HUES48 (cell line): ENCODE measurements around the gene MST1R.

Experiments
- H3K27ac ChIP-seq: one replicate; pipeline ENCODE4 v1.7.0; 2013; ENCODE audit warnings: low read depth, low read length, inconsistent platforms
- H3K27me3 ChIP-seq: 2 replicates; pipeline ENCODE4 v1.6.1; 2013; ENCODE audit warnings: mild to moderate bottlenecking, low read length; ENCODE audit not compliant: control insufficient read depth, insufficient read depth
- H3K36me3 ChIP-seq: 2 replicates; pipeline ENCODE4 v1.6.1; 2013; ENCODE audit warnings: low read length; ENCODE audit not compliant: control insufficient read depth, insufficient read depth
- H3K4me1 ChIP-seq: 2 replicates; pipeline ENCODE4 v1.6.1; 2013; ENCODE audit warnings: mild to moderate bottlenecking, low read length; ENCODE audit not compliant: control insufficient read depth, insufficient read depth
- H3K4me3 ChIP-seq: 2 replicates; pipeline ENCODE4 v1.5.1; 2013; ENCODE audit warnings: mild to moderate bottlenecking, low read depth, low read length
- H3K9ac ChIP-seq: 2 replicates; pipeline ENCODE4 v1.6.1; 2013; ENCODE audit warnings: mild to moderate bottlenecking, low read depth, low read length, moderate library complexity
- H3K9me3 ChIP-seq: 2 replicates; pipeline ENCODE4 v1.6.1; 2013; ENCODE audit warnings: low read length; ENCODE audit not compliant: control insufficient read depth, insufficient read depth

The MST1R gene

GRCh38 chr3:49864505-49864904 lies 39.2 kb downstream of the MST1R start:
- H3K9ac ChIP-seq: no peak overlapping the region
- H3K27me3 ChIP-seq: no peaks in the 10 kb centered on the region
- no peak overlapping the region for H3K4me3 ChIP-seq
- H3K9me3 ChIP-seq: no peaks in the 10 kb centered on the region
- peaks cover 18% of the 10 kb centered on the region for H3K4me1 ChIP-seq
- H3K36me3 ChIP-seq: peaks cover 18% of the 10 kb centered on the region
- H3K27ac ChIP-seq: no peak overlapping the region

GRCh38 chr3:49859576-49860305 lies 43.9 kb downstream of the MST1R start:
- H3K27me3 ChIP-seq: no peaks in the 10 kb centered on the region
- peaks cover 7% of the 10 kb centered on the region; the same call in 1 of the 2 replicates for H3K4me1 ChIP-seq
- H3K9ac ChIP-seq: no peak overlapping the region
- no peak overlapping the region for H3K4me3 ChIP-seq
- no peak overlapping the region for H3K27ac ChIP-seq
- H3K36me3 ChIP-seq: peaks cover 30% of the 10 kb centered on the region
- no peaks in the 10 kb centered on the region for H3K9me3 ChIP-seq

GRCh38 chr3:49856181-49857005 lies 47.3 kb downstream of the MST1R start, which contains the start of gene TRAIP:
TSS of gene TRAIP (minus strand) at chr3:49856564. CDS start at chr3:49856453, 111 bp downstream.
- peaks cover 4% of the 10 kb centered on the region; the same call in 1 of the 2 replicates for H3K4me1 ChIP-seq
- H3K36me3 ChIP-seq: peaks cover 28% of the 10 kb centered on the region
- H3K27ac ChIP-seq: peak within 1 kb of the TSS; percentile 69
- H3K4me3 ChIP-seq: peak within 1 kb of the TSS; percentile 95
- no peaks in the 10 kb centered on the region for H3K9me3 ChIP-seq
- H3K27me3 ChIP-seq: no peaks in the 10 kb centered on the region
- H3K9ac ChIP-seq: peak within 1 kb of the TSS; percentile 74

GRCh38 chr3:49855662-49856061 lies 48.0 kb downstream of the MST1R start:
- H3K27me3 ChIP-seq: no peaks in the 10 kb centered on the region
- no peak overlapping the region for H3K27ac ChIP-seq
- no peaks in the 10 kb centered on the region for H3K9me3 ChIP-seq
- H3K4me1 ChIP-seq: peaks cover 4% of the 10 kb centered on the region; the same call in 1 of the 2 replicates
- peaks cover 23% of the 10 kb centered on the region for H3K36me3 ChIP-seq
- H3K4me3 ChIP-seq: peak overlapping the region; percentile 95
- H3K9ac ChIP-seq: peak overlapping the region; percentile 74

GRCh38 chr3:49845694-49846093 lies 58.0 kb downstream of the MST1R start:
- no peaks in the 10 kb centered on the region for H3K4me1 ChIP-seq
- H3K36me3 ChIP-seq: peaks cover 67% of the 10 kb centered on the region
- no peaks in the 10 kb centered on the region for H3K27me3 ChIP-seq
- no peak overlapping the region for H3K4me3 ChIP-seq
- H3K9me3 ChIP-seq: no peaks in the 10 kb centered on the region
- no peak overlapping the region for H3K9ac ChIP-seq
- no peak overlapping the region for H3K27ac ChIP-seq

GRCh38 chr3:49844464-49845183 lies 59.0 kb downstream of the MST1R start:
- no peaks in the 10 kb centered on the region for H3K27me3 ChIP-seq
- no peak overlapping the region for H3K9ac ChIP-seq
- no peaks in the 10 kb centered on the region for H3K9me3 ChIP-seq
- no peak overlapping the region for H3K4me3 ChIP-seq
- H3K27ac ChIP-seq: no peak overlapping the region
- peaks cover 78% of the 10 kb centered on the region for H3K36me3 ChIP-seq
- no peaks in the 10 kb centered on the region for H3K4me1 ChIP-seq

- no peaks in the 10 kb centered on the region for H3K9me3 ChIP-seq
- H3K9ac ChIP-seq: no peak overlapping the region
- no peak overlapping the region for H3K4me3 ChIP-seq
- peaks cover 85% of the 10 kb centered on the region for H3K36me3 ChIP-seq
- H3K27ac ChIP-seq: no peak overlapping the region
- no peaks in the 10 kb centered on the region for H3K27me3 ChIP-seq
- H3K4me1 ChIP-seq: no peaks in the 10 kb centered on the region
These were observed 60.7 kb downstream of the MST1R start for GRCh38 chr3:49842843-49843517.

- H3K27me3 ChIP-seq: no peaks in the 10 kb centered on the region
- H3K27ac ChIP-seq: no peak overlapping the region
- no peak overlapping the region for H3K9ac ChIP-seq
- H3K36me3 ChIP-seq: peaks cover 86% of the 10 kb centered on the region
- no peak overlapping the region for H3K4me3 ChIP-seq
- no peaks in the 10 kb centered on the region for H3K4me1 ChIP-seq
- H3K9me3 ChIP-seq: no peaks in the 10 kb centered on the region
These were observed 61.9 kb downstream of the MST1R start for GRCh38 chr3:49841806-49842205.

- no peak overlapping the region for H3K4me3 ChIP-seq
- no peak overlapping the region for H3K27ac ChIP-seq
- H3K4me1 ChIP-seq: no peaks in the 10 kb centered on the region
- H3K27me3 ChIP-seq: no peaks in the 10 kb centered on the region
- peaks cover 86% of the 10 kb centered on the region for H3K36me3 ChIP-seq
- H3K9ac ChIP-seq: no peak overlapping the region
- H3K9me3 ChIP-seq: no peaks in the 10 kb centered on the region
These were observed 62.5 kb downstream of the MST1R start for GRCh38 chr3:49841126-49841696.

GRCh38 chr3:49840388-49840787 lies 63.3 kb downstream of the MST1R start:
- Histone ChIP-seq H3K36me3 (peaks cover 78% of the 10 kb centered on the region), H3K4me1 (no peaks in the 10 kb centered on the region), H3K9me3 (no peaks in the 10 kb centered on the region), H3K27ac (no peak overlapping the region), H3K4me3 (no peak overlapping the region), H3K27me3 (no peaks in the 10 kb centered on the region), H3K9ac (no peak overlapping the region)
